HG02642 (cell line): ENCODE data around the gene UMAD1.

Experiments
- ATAC-seq: cut with Tn5 transposase; IDR thresholded peaks from one replicate; pipeline ENCODE4 v1.9.1; 2021; ENCODE audit warnings: mild to moderate bottlenecking; ENCODE audit not compliant: unreplicated experiment, poor library complexity

The UMAD1 gene

DNA sequence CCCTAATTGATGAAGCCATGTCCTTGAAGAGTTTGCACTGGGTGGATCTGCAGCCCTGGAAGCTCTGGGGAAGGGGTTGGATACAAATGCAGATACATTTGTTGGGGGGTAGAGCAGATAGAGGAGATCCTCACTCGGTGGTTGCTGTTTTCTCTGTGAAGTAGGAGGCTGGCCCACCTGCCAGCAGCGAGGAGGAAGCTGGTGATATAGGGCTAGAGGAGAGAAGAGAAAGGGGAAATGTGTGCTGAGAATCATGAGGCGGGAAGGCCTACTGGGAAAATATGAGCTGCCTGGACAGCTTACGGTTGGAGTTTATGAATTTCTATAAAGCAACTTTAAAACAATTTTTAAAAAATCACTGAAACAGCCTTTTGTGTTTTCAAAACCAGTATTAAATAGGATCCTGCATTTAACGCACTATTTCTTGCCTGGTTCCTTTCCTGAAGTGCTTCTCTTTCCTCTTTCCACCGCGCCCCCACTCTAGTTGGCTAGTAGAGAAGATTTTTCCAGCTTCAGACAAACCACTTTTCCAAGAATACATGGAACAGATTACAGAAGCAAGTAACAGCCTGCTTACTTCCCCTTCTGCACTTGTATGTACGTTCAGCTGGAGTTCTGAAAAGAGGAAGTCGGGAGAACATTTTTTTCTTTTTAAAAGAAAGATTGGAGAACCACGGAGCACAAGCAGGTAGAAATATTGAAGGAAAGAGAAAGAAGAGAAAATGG, 227.5 kb downstream of the UMAD1 start:
- ATAC-seq, result peak; percentile 50

GRCh38 chr7:7868572-7868899, 228.0 kb downstream of the UMAD1 start:
- ATAC-seq, result peak; percentile 39

- ATAC-seq, result no peak
These were observed 228.5 kb downstream of the UMAD1 start for GRCh38 chr7:7869036-7869435.

GRCh38 chr7:7869651-7870050, 229.1 kb downstream of the UMAD1 start:
- ATAC-seq, result no peak

DNA sequence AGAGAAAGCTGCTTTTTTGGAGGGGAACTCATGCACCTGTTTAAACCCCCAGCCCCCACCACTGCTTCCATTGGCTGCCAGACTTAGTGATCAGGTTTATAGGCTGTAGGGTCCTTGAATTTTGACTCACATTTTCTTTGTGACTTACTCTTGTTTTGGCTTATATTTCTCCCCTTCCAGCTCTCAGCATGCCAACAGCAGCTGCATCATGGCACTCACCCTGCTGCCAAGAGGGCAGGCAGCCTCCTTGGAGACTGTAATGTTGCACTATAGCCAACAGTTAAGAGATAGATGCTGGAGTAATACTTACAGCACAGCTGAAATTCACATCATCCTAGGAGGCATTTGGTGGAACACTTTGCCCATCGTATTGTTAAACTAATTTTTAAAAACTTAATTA, 230.0 kb downstream of the UMAD1 start:
- ATAC-seq, result no peak

DNA sequence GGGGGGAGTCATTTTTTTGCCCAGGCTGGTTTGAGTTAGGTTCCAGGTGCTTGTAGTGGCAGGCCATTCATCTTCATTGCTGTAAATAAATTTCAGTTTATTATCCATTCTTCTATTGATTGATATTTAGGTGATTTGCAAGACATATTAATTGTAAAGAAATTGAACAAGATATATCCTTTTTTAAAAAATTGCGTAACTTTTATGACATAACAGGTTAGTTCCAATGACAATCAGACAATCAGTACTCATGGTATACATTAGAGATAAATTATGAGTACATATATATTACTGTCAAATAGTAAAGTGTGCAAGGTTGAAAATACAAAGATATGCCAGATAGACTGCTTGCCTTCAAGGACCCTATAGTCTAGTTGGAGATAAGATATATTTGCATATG, 235.9 kb downstream of the UMAD1 start:
- ATAC-seq, result no peak

- ATAC-seq, result no peak
These were observed 241.0 kb downstream of the UMAD1 start for GRCh38 chr7:7881581-7881980.

DNA sequence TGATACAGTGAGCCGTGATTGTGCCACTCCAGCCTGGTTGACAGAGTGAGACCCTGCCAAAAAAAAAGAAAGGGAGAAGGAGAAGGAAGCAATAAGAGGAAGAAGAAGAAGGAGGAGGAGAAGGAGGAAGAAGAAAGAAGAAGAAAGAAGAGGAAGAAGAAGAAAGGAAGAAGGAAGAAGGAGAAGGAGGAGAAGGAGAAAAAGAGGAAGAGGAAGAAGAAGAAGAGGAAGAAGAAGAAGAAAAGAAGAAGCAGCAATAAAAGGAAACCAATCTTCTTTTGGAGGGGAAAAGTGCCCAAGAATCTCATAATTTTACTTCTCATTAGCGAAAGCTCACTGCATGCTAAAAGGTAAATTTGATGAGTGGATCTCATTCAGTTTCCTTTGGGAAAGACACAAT, 242.3 kb downstream of the UMAD1 start:
- ATAC-seq, result no peak

DNA sequence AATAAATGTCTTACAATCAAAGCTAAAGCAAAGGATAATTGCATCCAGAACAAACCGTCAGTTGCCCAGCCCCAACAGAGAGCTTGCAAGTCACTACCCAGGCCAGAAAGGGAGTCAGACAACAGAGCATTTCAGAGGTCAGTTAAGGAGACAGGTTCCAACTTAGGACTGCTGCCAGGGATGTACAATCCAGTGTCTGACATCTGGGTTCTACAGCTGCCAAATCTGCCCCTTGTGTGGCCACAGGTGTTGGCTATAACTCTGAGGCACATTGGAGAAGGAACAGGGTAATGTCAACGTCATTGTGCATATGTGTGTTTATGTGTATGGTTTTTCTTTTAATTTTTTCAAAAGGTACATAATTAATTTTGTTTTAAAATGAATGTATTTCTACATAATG, 242.8 kb downstream of the UMAD1 start:
- ATAC-seq, result no peak

- no peak for ATAC-seq
These were observed 244.3 kb downstream of the UMAD1 start for GRCh38 chr7:7884855-7885254.

- ATAC-seq, result no peak
These were observed 249.4 kb downstream of the UMAD1 start for GRCh38 chr7:7889791-7890568.

DNA sequence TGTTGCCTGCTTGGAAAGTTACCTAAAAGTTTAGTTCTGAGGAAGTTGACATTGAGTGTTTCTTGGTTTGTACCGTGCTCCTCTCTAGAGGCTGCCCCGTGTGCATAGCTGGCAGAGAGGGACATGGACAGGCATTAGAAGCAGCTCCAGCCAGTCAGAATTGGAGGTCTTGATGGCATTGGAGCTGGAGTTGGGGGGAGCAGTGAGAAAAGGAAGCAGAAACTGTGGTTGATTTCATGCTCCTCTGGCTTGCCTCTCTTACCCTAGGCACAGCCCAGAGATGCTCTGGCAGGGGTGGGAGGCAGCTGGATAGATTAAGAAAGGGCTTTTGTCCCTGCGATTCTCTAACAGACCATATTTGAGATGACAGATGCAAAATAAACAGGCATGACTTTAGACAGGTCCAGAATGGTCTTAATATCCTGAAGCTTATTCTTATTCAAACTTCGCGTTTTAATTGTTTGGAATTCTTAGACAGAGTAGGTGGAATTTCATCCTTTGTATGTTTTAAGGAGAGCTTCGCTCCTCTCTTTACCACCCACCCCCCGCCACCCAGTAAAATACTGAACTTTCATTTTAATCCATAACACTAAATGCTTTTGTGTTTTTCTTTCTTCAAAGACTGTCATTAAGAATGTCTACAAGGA, 254.6 kb downstream of the UMAD1 start:
- no peak for ATAC-seq

GRCh38 chr7:7895754-7896153, 255.2 kb downstream of the UMAD1 start:
- ATAC-seq, result no peak

DNA sequence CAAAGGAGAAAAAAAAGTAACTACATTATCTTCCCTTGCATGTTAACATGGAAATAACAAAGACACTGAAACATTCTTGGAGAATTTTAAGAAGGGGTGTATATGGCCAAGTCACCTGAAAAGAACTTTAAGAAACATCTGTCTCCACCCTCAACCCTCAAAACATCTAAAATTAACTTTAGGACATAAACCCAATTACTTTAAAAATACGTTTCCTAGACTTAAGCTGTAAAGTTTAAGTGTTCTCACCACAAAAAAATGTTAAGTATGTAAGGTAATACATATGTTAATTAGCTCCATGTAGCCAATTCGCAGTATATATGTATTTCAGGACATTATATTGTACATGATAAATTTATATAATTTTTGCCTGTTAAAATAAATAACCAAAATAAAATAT, 257.0 kb downstream of the UMAD1 start:
- ATAC-seq, result no peak

- ATAC-seq, result no peak
These were observed 257.5 kb downstream of the UMAD1 start for GRCh38 chr7:7897949-7898515.

DNA sequence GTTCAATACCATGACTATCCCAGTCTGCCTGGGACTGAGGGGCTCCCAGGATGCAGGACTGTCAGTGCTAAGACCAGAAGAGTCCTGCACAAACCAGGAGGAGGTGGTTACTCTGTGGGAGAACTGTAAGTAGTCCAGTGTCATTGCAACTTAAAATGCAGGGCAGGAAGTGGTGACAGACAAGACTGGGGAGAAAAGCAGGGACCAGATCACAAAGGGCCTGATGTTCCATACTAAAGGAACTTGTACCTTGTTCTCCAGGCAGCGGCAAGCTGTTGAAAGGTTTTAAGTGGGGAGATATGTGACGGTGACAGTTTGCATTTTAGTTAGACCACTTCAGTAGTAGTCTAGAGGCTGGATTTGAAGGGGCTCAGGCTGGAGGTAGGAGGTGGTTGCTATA, 262.3 kb downstream of the UMAD1 start:
- ATAC-seq, result no peak

DNA sequence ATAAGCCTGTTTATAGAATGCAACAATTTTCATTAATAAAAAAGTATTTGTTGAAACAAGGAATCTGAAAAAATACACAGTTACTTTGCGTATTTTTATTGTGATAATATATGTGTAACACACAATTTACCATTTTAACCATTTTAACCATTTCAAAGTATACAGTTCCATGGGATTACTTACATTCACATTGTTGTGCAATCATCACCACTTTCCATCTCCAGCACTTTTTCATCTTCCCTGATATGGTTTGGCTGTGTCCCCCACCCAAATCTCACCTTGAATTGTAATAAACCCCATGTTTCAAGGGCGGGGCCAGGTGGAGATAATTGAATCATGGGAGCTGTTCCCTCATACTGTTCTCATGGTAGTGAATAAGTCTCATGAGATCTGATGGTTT, 266.8 kb downstream of the UMAD1 start:
- ATAC-seq, result no peak

DNA sequence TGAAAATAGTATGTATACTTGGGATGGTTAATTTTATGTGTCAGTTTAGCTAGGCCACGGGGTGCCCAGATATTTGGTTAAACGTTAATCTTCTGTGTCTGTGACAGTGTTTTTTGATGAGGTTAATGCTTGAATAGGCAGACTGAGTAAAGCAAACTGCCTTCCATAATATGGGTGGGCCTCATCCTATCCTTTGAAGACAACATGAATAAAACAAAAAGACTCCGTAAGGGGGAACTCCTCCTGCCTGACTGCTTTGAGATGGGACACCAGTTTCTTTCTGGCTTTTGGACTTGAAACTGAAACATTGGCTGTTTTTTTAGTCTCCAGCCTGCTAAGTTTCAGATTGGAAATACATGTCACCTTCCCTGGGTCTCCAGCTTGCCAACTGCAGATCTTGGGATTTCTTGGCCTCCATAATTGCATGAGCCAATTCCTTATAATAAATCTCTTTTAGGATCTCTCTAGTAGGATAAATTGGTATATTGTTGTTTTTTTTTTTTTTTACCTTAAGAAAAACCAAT, 268.1 kb downstream of the UMAD1 start:
- no peak for ATAC-seq

DNA sequence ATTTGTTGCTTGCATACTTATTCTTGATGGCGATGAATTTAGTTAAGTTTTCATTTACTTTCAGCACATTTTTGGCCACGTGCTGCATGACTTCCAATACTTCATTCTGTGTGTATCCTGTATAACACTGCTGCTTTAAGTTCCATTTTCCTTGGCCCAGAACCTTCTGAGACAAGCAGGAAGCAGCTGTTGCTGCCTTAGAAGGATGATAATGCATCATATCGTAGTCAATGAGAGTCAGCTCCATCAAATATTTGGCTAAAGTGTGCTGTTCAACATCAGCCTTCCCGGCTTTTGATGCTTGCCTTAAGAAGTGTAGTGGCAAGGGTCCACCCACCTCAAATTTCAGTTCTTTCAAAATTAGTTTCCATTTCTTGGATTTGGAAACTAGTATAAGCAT, 268.8 kb downstream of the UMAD1 start:
- no peak for ATAC-seq

- ATAC-seq, result no peak
These were observed 271.0 kb downstream of the UMAD1 start for GRCh38 chr7:7911369-7912123.
